IPS DF 6.9 (cell line): ENCODE measurements around the gene FAM193A.

ENCODE experiments used
- DNase-seq: peaks from one replicate; pipeline ENCODE4 v3.0.0-alpha.2; 2013; ENCODE audit warnings: low read depth, low spot score
- H3K27ac ChIP-seq: one replicate; pipeline ENCODE4 v1.5.1; 2013; ENCODE audit warnings: low read length, control low read depth
- H3K27me3 ChIP-seq: 2 replicates; pipeline ENCODE4 v1.6.1; 2013; ENCODE audit warnings: mild to moderate bottlenecking, low read length; ENCODE audit not compliant: control insufficient read depth, insufficient read depth
- H3K36me3 ChIP-seq: 2 replicates; pipeline ENCODE4 v1.6.1; 2013; ENCODE audit warnings: low read length; ENCODE audit not compliant: control insufficient read depth, insufficient read depth
- H3K4me1 ChIP-seq: 2 replicates; pipeline ENCODE4 v1.6.1; 2013; ENCODE audit warnings: low read length; ENCODE audit not compliant: control insufficient read depth, insufficient read depth
- H3K4me3 ChIP-seq: 2 replicates; pipeline ENCODE4 v1.5.1; 2013; ENCODE audit warnings: mild to moderate bottlenecking, low read length
- H3K9me3 ChIP-seq: 2 replicates; pipeline ENCODE4 v1.6.1; 2013; ENCODE audit warnings: low read length, inconsistent platforms; ENCODE audit not compliant: control insufficient read depth, insufficient read depth
- WGBS: extraction: QIAGEN DNeasy Blood & Tissue Kit; methylation state at CpG from one replicate; pipeline ENCODE4 v1.1.7; 2013; ENCODE audit warnings: mixed read lengths, missing lambda C conversion rate; ENCODE audit not compliant: insufficient read length, insufficient coverage; 5-methylcytosine and 5-hydroxymethylcytosine counted together

FAM193A gene

DNA sequence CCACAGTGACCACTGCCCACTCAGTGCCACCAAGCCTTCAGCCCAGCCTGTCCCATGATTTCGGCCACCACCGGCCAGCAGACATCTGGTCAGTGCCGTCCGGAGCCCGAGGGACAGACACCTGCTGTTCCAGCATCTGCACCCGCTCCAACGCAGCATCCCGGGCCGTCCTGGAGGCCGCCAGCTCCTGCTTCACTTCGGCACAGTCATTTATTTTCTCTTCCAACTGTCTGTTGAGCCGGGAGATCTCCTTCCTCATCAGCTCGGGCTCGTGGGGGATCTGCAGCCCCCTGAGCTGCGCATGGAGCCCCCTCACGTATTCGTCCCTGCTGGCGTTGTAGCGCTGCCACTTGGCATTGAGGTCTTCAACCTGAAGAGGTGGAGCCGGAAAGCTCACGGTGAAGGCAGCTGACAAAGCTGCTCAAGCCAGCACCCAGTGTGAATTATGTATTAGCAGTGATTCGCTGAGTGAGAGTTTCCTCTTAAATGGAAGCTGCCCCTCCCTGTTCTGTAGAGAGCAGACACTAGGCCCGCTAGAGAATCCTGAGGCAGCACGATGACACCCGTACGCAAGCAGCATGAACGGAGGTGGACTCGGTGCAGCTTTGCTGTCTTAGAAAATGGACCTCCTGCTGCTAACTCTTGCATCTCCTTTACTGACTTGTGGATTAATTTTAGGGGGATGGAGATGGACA lies 208.3 kb downstream of the FAM193A start:
- no CpG with 5 or more reads among the region's 28 CpGs for WGBS
- Histone ChIP-seq H3K9me3 (no peaks in the 10 kb centered on the region), H3K27me3 (no peaks in the 10 kb centered on the region), H3K27ac (no peak overlapping the region), H3K36me3 (peaks cover 23% of the 10 kb centered on the region), H3K4me1 (no peaks in the 10 kb centered on the region; the same call in 1 of the 2 replicates), H3K4me3 (no peak overlapping the region)
- DNase-seq = no peak

DNA sequence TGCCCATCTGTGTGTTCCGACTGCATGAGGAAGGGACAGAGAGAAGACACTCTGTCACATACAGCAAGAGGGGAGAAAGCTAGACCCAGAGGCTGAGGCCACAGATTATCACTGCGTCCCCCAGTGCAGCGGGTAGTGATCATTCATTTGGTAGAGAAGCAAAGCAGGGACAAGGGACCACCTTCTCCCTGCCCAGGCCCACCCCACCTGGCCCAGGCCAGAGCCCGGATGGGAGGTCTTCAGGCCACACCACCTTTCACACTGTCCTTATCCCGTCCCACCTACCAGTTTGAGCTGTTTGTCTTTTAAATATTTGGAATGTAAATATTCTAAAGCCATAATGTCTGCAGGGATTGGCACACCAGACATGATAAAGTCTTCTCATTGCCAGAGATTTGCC lies 209.1 kb downstream of the FAM193A start:
- WGBS = no CpG with 5 or more reads among the region's 5 CpGs
- Histone ChIP-seq H3K36me3 (peaks cover 23% of the 10 kb centered on the region), H3K27ac (no peak overlapping the region)

DNA sequence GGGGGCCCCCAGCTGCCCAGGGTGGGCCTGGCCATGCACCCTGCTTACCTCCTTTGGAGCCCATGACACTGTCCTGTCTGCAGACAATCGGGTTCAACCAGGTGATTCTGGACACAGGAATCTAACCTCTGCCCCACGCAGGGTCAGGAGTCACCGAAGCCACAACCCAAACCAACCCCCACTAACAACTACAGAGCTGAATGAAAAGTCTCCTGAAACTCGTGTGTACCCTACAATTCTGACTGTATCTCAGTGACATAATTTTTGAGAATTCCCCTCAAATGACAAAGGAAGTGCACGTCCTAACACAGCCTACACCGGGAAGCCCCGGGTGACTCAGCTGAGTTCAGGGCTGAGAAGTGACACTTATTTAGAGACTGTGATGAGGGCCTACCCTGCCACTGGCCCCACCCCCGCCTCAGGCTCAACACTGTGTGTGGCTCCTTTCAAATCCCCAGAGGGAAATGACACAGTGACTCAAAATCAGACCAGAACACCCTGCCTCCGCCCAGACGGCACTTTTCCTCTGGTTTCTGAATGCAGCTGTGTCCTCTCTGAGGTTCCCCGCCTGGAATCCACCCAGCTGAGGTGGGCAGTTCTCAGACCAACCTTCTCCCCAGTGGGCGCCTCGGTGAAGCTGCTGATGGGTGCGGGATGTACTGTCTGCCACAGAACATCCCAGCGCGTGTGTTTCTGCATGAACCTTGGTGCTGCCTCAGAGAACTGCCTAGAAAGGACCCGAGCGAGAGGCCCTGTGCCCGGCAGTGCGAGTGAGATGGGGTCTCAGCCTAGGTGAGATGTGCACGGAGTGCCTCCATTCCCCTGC lies 209.7 kb downstream of the FAM193A start:
- Histone ChIP-seq H3K27ac (no peak overlapping the region), H3K4me3 (no peak overlapping the region), H3K4me1 (no peaks in the 10 kb centered on the region; the same call in 1 of the 2 replicates), H3K36me3 (peaks cover 23% of the 10 kb centered on the region), H3K9me3 (no peaks in the 10 kb centered on the region), H3K27me3 (no peaks in the 10 kb centered on the region)
- no CpG with 5 or more reads among the region's 21 CpGs for WGBS
- DNase-seq = no peak

More for the DNA sequence above, 209.1 kb downstream of the FAM193A start:
- Histone ChIP-seq H3K4me3 (no peak overlapping the region), H3K27me3 (no peaks in the 10 kb centered on the region), H3K4me1 (no peaks in the 10 kb centered on the region; the same call in 1 of the 2 replicates), H3K9me3 (no peaks in the 10 kb centered on the region)
- no peak for DNase-seq

DNA sequence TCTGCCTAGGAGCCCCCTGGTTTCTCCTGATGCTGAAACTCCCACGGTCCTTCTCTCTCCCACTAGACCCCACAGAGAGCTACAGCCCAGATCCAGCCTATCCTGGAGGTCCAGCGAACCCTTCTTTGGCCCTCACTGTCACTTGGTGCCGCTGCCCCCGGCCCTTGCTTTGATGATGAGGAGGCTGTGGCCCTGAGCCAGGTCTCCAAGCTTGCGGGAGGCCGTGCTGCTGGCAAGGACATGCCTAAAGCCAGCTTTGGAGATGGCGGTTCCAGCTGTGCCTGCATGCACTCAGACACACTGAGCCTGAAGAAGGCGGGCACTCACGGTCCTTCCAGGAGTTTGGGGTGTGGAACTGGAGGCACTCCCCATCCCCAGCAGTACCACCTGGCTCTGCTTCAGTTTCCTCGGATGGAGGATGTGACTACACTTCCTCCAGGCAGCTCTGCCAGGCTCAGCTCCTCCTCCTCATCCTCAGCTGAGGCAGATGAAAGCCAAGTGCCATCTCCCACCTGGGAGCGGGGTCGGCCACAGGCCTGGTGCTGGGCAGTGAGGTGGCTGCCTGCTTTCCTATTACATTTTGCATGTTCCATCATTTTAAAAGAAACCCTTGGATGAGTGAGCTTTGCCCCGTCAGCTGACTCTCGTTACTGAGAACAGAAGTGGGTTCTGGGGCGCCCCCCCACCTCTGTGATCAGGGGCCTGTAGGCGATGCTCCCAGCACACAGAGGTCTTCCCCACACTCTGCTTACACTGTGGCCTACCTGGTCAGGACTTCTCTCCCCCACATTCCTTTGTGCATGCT lies 210.6 kb downstream of the FAM193A start:
- Histone ChIP-seq H3K27ac (no peak overlapping the region), H3K36me3 (peaks cover 23% of the 10 kb centered on the region), H3K27me3 (no peaks in the 10 kb centered on the region), H3K9me3 (no peaks in the 10 kb centered on the region), H3K4me3 (no peak overlapping the region), H3K4me1 (no peaks in the 10 kb centered on the region; the same call in 1 of the 2 replicates)
- no peak for DNase-seq
- WGBS = no CpG with 5 or more reads among the region's 16 CpGs

DNA sequence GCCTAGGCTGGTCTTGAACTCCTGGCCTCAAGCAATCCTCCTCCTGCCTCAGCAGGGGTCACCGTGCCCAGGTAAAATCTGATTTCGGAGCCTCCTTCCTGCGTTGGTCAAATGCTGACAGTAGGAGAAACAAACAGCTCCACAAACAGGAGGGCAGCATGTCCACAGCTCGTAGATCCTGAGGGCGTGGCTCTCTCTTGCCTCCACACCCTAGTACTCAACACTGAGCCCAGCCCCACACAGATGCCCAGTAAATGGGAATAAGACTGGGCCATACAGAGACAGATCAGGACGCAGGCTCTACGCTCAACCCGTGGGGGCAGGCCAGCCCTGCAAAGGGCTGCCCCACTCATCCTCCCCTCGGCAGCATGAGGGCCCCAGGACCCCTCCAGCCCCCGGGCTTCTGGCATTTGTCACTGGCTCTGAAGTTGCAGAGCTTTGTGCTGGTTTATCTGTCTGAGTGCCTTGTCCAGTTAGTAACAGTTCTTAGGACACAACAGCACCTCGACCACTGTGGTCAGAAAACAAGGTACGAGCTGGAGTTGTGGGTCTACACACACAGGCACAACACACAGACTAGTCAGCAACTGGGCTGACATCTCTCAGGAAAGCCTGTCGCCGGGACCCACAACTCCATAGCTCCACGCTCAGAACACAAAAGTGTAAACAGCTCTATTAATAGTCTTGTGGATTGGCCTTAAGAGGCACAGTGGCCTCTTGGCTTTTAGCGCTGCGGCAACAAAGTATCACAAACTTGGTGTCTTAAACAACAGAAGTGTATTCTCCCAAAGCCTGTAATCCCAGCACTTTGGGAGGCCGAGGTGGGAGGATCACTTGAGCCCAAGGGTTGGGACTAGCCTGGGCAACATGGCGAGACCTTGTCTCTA lies 214.5 kb downstream of the FAM193A start:
- Histone ChIP-seq H3K36me3 (peaks cover 14% of the 10 kb centered on the region), H3K27me3 (no peaks in the 10 kb centered on the region), H3K9me3 (no peaks in the 10 kb centered on the region), H3K4me1 (0 out of 2 replicates have a peak, but pooled peaks cover 1% of the 10 kb centered on the region), H3K27ac (no peak overlapping the region), H3K4me3 (no peak overlapping the region)
- no peak for DNase-seq
- WGBS = no CpG with 5 or more reads among the region's 19 CpGs

DNA sequence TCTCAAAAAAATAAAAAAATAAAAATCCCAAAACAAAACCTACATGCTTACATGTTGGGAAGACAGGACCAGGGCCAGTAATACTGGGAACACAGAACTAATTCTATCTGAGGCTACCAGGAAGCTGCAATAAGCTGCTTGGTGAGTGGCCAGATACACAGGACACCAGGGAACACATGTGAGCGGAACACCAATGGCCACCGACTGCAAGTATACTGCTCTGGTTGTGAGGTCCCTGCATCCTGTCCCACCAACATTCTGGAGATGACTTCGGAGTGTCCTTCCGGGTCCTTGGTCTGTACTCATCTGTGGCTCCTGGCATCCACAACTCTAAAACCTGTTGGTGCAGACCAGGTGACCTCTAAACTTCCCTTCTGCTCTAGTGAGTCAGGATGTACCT lies 217.0 kb downstream of the FAM193A start:
- no CpG with 5 or more reads among the region's 4 CpGs for WGBS
- H3K4me3 ChIP-seq = no peak overlapping the region
- no peaks in the 10 kb centered on the region for H3K27me3 ChIP-seq
- no peak for DNase-seq
- no peaks in the 10 kb centered on the region for H3K36me3 ChIP-seq
- 0 out of 2 replicates have a peak, but pooled peaks cover 1% of the 10 kb centered on the region for H3K4me1 ChIP-seq
- H3K27ac ChIP-seq = no peak overlapping the region
- H3K9me3 ChIP-seq = no peaks in the 10 kb centered on the region

DNA sequence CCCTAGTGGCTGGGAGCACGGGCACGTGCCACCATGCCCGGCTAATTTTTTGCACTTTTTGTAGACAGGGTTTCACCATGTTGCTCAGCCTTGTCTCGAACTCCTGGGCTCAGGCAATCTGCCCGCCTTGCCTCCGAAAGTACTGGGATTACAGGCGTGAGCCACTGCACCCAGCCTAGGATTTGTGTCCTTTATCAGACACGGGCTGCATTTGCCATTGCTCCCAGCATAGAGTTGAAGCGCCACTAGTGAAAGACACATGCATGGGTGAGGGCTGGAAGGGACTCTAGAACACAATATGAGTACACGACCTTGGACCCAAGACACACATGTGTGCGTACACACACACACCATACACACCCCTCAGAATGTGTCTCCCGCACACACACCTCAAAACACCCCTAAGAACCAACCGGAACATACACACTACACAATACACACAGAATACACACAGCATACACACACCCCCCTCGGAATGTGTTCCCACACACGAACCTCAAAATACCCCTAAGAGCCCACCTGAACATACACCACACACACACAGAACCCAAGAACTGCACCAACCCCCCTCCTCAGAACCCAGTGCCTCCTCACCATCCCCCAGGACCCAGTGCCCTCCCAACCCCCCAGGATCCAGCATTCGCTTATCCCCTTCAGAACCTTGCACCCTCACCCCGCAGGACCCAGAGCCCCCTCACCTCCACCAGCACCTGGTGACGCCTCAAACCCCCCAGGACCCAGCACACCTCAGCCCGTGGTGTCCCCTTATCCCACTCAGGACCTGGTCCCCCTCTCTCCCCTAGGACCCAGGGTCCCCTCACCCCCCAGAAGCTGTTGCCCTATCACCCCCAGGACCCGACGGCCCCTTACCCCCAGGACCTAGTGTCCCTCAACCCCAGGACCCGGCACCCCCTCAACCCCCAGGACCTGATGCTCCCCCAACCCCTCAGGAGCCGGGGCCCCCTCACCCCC lies 218.7 kb downstream of the FAM193A start:
- Histone ChIP-seq H3K4me1 (0 out of 2 replicates have a peak, but pooled peaks cover 1% of the 10 kb centered on the region), H3K36me3 (no peaks in the 10 kb centered on the region), H3K27ac (no peak overlapping the region), H3K9me3 (no peaks in the 10 kb centered on the region), H3K4me3 (peak overlapping the region; percentile 88; the same call in 1 of the 2 replicates), H3K27me3 (no peaks in the 10 kb centered on the region)
- no CpG with 5 or more reads among the region's 23 CpGs for WGBS
- DNase-seq = no peak

DNA sequence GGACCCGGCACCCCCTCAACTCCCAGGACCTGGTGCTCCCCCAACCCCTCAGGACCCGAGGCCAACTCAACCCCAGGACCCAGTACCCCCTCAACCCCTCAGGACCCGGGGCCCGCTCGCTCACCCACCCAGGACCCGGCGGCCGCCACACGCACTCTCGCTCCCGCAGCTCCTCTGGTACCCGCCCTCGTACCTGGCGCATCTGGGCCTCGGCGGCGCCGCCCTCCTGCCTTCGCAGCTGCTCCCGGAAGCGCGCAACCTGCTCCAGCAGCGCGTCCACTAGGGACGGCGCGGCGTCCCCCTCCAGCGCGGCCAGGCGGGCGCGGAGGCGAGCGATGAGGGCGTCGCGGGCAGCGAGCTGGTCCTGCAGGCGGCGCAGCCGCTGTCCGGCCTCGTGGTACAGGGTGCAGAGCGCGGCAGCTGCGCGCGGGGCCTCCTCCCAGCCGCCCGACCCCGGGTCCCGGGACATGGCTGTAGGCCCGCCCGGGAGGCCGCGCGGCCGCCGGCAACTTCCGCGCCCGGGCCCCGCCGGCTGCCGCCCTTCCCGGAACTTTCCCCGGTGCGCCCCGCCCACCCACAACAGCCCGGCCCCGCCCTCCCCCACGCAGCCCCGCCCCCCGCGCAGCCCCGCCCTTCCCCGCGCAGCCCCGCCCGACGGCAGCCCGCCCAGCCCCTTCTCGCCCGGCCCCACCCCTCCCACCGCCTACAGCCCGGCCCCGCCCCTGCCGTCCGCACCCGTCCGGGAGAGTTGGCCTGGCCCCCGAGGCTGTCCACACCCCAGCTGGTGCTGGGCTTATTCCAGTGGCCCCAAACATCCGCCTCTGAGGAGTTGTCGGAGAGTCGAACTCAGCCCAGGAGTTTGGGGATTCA lies 219.6 kb downstream of the FAM193A start, which contains the start of gene TNIP2:
Gene TNIP2, minus strand, starts transcription at position 516 of the 870 bp plus-strand sequence. Its CDS starts 47 bp downstream, at position 469.
- peak within 1 kb of the TSS; percentile 88 for H3K4me3 ChIP-seq
- no peaks in the 10 kb centered on the region for H3K9me3 ChIP-seq
- no peak for DNase-seq
- no peaks in the 10 kb centered on the region for H3K27me3 ChIP-seq
- H3K27ac ChIP-seq = no peak within 1 kb of the TSS
- H3K36me3 ChIP-seq = no peaks in the 10 kb centered on the region
- 0 out of 2 replicates have a peak, but pooled peaks cover 1% of the 10 kb centered on the region for H3K4me1 ChIP-seq
- WGBS = no CpG with 5 or more reads among the region's 96 CpGs
